ENCODE measurements around the gene NPTX1.

Gene NPTX1

GRCh38 chr17:80442764-80443163 lies 33.6 kb downstream of the NPTX1 start:
- no peak for DNase-seq

GRCh38 chr17:80442323-80442659 lies 34.1 kb downstream of the NPTX1 start:
- DNase-seq = no peak

GRCh38 chr17:80441598-80442322 lies 34.6 kb downstream of the NPTX1 start:
- no peak for DNase-seq

- DNase-seq = peak; percentile 18 to 39
Observed at GRCh38 chr17:80441133-80441578, 35.3 kb downstream of the NPTX1 start.

- no peak for DNase-seq
Observed at GRCh38 chr17:80439499-80439898, 36.9 kb downstream of the NPTX1 start.

GRCh38 chr17:80438806-80439205 lies 37.6 kb downstream of the NPTX1 start:
- no peak for DNase-seq

- no peak for DNase-seq
Observed at GRCh38 chr17:80437532-80437931, 38.9 kb downstream of the NPTX1 start.

GRCh38 chr17:80433916-80434666 lies 42.3 kb downstream of the NPTX1 start:
- no peak for DNase-seq

- DNase-seq = no peak
Observed at GRCh38 chr17:80432961-80433550, 43.4 kb downstream of the NPTX1 start.

GRCh38 chr17:80432350-80432955 lies 44.0 kb downstream of the NPTX1 start:
- no peak for DNase-seq

GRCh38 chr17:80431246-80432195 lies 44.9 kb downstream of the NPTX1 start:
- no peak for DNase-seq

- DNase-seq = no peak
Observed at GRCh38 chr17:80430446-80431245, 45.8 kb downstream of the NPTX1 start.

- no peak for DNase-seq
Observed at GRCh38 chr17:80429356-80430275, 46.8 kb downstream of the NPTX1 start.

GRCh38 chr17:80428796-80429195 lies 47.6 kb downstream of the NPTX1 start:
- no peak for DNase-seq

GRCh38 chr17:80428363-80428762 lies 48.0 kb downstream of the NPTX1 start:
- DNase-seq = no peak

GRCh38 chr17:80427366-80428282 lies 48.8 kb downstream of the NPTX1 start:
- DNase-seq = no peak

- DNase-seq = peak; percentile 86 to 89
Observed at GRCh38 chr17:80426671-80427326, 49.6 kb downstream of the NPTX1 start.

GRCh38 chr17:80425835-80426426 lies 50.5 kb downstream of the NPTX1 start:
- DNase-seq = no peak

All from CD4-positive, alpha-beta T cell treated with Interleukin-4 for 1 hour (primary cell).